GOT3 (cell line): ENCODE results near the gene FMNL3.

Experiments used
- DNase-seq: peaks from one replicate; lab custom pipeline; 2025; ENCODE audit warnings: mixed read lengths; lab: John Stamatoyannopoulos, UW

Gene FMNL3

DNA sequence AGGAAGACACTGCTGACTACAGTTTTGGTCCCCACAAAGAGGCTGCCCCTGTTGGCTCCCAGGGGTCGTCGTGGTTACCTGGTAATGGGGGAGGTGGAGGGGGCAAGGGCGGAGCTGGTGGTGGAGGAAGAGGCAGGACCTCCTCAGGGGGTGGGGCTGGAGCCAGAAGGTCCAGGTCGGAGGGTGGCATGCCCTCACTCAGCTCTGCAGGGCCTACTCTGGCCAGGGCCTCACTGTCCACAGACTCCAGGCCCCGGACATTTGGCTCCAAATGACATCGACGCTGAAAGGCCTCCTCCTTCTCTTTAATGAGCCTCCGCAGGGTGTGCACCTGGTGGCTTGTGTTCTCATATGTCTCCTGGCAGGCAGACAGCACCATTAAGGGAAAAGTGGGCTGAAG, 55.4 kb downstream of the FMNL3 start:
- DNase-seq, result no peak

DNA sequence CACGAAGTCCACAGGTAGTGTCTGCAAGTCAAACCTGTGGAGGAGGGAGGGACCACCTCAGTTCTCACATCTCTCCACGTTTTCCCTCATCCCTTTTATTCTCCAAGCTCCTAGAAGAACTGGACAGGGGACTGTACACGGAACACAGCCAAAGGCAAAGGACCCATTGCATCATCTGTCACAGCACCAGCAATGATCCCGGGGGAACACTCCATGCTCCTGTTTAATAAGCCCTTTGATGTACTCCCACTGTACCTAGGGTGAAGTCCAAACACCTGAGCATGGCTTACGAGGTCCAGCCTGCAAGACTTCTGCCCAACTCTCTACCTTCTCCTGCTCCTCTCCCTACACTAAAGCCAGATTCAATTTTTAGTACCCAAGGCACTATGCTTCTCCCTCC, 57.3 kb downstream of the FMNL3 start:
- DNase-seq, result no peak

DNA sequence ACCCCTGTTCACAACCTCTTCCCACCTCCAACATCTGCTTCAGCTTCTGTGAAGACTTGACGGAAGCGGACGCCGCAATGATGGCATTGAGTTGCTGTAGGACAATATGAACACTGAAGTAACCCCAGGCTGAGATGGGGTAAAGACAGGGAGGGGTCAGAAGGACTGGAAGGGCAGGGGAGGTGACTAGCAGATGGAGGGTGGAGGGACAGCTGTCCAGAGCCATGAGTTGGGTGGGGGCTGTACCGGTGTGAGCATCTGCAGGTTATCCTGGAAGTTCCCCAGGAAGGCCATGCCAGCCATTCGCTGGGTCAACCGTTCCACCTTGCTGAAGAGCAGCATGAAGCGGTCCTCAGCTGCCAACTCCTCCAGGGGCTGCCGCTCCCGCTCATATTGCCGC, 57.8 kb downstream of the FMNL3 start:
- DNase-seq, result no peak

DNA sequence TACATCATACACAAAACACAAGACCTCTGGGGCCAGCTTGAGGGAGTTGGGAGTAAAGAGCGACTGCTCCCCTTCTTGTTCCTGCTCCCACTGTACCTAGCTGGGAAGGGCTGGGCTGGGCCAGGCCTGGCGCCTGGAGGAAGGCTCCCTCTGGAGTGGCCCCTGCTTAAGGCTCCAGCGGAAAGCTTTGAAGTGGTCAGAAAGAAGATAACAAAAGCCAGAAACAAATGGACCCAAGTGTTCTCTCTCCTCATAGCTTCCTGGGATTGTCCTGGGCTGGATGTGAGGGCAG, 58.5 kb downstream of the FMNL3 start:
- DNase-seq, result no peak

DNA sequence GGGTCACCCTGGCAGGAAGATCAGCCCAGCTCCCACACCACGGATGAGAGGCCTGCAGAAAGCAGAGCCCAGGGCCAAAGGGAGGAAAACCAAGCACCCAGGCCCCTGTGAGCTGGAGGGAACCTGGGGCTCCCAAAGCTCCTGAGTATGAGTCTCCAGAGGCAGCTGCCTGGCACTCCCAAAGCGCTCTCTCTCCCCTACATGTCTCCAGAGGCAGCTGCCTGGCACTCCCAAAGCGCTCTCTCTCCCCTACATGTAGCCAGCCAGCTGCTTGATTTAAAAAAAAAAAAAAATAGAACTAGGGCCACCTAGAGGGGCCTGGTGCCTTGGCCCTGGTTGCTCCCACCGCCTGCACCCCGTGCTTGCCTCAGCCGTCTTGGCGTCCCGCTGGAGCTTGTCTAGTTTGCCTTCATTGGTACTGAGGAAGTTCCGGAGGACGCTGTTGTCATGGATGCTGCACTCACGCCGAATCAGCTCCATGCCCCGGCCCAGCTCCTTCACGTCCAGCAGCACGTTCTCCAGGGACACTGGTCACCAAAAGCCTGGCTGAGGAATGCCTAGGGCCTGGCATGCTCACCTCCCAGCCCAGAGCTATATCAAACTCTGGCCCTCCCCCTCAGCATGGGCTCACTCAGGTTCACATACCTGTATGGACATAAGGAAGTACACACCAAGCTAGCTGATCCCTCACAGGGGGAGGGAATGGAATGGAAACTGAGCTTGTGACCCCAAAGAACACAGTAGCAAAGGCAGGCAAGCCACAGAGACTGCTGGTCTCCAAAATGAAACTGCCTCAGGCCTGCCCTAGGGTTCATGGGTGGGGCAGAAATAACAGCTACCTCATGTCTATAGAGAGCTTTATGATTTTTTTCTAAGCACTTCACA, 59.1 kb downstream of the FMNL3 start:
- no peak for DNase-seq

DNA sequence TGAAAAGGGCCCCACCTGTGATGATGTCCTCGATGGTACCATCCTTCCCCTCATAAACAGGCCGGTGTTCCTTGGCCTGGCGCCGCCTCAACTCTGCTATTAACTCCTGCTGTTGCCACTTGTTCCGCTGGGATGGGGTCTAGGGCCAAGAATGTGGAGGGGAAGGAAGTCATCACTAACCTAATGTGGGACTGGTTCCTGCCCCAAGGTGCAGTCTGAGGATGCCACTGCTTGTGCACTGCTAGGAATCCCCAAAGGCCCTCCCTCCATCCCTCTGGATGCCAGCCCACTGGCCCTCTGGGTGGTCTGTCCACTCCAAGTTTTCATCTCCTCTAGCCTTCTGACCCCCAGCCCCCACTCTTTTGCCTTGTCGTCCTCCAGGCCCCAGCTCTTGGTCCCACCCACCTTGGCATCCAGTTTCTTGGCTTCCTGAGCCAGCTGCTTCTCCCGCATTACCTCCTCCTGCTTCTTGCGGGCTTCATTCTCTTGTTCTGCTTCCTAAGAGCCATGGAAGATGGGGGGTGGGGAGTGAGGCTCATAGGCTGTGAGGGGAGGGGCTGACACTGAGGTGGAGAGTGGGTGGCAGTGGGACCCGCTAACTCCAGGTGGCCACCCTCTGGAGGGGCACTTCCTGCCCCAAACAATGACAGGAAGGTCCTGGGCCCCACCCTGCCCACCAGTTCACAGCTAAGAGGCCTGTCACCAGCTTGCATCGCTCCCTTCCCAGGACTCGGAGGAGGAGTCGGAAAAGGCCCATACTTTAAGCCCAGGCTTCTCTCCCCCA, 60.1 kb downstream of the FMNL3 start:
- DNase-seq, result no peak

DNA sequence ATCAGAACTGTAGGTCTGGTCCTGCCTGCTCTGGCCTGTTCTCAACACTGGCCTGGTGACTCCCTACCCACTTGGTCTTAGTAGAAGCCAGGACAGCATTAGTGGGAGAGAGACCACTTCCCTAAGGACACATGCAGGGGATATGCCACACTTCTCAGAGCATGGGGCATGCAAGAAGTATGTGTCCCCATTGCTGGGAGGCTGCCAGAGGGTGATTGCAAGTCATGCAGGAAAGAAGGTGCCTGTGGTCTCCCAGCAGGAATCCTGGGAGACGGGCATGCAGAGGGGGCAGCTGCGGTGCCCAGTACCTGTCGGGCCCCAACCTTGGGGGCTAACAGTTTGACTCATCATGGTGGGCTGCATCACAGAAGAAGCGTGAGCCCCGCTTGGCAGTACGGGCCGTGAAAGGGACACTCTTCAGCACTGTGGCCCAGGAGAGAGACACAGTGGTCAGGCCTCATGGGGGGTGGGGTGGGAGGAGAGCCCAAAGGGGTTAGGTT, 60.8 kb downstream of the FMNL3 start:
- no peak for DNase-seq

DNA sequence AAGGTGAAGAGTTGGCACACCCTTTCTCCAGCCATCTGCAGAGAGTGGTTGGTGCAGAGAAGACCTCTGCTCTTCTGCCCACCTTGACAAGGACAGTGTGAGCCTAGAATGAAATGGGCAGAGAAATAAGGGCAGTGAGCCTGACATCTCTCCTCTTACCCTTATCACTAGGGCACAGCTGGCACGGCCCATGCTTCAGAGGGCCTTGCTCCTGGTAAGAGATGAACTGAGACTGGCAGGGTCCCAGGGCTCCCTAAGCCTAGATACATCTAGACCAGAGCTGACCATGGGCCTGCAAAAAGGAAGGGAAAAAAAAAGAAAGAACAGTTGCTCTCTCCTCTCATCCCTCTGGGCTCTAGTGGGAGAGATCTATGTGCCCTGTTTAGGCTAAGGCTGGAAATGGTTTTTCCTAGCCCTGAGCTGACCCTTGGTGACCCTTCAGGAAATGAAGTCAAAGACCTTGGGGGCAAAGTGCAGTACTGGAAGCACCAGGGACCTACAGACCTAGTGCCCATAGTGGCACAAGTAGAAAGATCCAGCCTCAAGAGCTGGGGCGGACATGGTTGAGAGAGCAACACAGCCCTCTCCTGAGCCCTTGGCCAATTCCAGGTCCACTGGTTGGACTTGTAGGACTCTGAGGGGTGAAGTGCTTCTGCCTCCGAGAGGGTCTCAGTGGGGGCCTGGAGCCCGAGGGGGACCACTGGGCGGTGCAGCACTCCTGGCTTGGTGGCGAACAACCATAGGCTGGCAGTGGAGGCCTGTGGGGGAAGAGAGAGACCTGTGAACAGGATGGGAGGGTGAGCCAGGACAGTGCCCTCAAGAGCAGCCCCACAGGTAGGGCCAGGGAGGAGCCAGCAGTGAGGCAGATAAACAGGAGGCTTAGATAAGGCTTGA, 61.8 kb downstream of the FMNL3 start:
- no peak for DNase-seq

DNA sequence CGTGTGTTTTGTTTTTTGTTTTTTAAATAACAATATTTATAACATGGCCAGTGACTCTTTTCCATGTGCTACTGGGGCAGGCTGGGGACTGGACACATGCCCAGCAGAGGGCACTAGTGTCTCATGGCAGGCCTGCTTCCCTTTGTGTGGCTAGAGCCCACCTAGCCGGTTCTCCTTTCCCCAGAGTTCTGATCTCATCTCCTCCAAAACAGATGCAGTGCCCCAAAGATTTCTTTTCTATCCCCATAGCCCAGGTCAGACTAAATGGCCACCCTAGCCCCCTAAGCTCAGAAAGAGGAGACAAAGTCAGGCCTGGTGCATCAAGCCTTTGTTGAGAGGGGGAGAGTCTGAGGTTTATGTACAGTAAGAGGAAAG, 62.6 kb downstream of the FMNL3 start:
- peak; percentile 18 for DNase-seq

DNA sequence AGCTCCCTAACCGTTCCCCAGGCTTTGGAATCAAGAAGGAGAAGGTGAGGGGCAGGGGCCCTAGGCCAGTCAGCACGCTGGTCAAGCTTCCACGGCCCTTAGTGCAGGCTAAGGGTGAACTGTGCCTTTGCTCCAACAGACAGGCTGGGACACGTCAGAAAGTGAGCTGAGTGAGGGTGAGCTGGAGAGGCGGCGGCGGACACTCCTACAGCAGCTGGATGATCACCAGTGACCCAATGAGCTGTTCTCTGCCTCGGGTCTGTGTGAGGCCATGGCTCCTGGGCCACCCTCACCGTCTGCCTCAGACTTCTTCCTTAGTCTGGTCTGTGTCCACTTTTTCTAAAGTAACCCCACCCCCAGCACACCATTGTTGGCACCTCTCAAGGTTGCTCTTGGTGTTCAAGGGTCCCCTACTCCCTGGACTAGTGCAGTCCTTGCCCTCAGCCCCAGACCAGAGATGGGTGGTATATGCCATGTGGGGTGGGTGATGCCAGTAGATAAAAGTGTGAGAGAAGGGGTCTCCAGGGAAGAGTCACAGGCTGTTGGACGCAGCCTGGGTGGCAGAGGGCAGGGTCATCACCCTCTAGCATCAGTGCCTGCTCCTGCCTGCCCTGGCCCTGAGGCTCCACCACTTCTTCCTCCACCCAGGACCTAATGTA, 63.1 kb downstream of the FMNL3 start:
- DNase-seq, result no peak

DNA sequence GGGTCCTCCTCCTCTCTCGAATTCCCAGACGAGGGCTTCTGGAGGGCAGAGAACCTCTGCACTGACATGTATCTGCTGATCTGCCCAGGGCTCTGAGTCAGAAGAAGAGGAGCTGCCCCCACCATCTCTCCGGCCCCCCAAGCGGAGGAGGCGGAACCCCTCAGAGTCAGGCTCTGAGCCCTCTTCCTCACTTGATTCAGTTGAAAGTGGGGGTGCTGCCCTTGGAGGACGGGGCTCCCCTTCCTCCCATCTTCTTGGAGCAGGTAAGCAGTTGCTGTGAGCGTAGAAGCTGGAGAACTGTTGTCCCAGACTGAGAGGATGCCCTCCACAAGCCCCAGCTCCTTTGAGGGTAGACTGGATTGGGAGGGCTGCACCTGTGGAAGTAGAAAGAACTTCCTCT, 64.1 kb downstream of the FMNL3 start:
- no peak for DNase-seq

DNA sequence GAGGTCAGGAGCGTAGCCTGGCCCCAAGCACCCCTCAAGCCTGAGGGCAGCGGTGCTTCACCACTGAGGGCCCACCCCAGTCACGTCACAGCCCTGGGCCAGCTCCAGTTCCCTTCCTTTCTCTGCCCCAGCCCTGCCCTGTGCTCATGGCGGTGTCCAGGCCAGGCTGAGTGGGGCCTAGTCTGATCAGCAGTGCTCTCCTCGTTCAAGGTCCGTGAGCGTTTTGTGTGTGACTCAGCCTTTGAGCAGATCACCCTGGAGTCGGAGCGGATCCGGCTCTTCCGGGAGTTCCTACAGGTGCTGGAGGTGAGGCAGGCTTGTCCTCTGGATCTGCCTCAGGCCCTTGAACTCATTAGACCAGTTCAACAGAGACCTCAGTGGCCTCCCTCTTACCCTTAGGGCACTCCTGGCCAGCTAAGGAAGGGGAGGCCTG, 64.8 kb downstream of the FMNL3 start:
- DNase-seq, result no peak

DNA sequence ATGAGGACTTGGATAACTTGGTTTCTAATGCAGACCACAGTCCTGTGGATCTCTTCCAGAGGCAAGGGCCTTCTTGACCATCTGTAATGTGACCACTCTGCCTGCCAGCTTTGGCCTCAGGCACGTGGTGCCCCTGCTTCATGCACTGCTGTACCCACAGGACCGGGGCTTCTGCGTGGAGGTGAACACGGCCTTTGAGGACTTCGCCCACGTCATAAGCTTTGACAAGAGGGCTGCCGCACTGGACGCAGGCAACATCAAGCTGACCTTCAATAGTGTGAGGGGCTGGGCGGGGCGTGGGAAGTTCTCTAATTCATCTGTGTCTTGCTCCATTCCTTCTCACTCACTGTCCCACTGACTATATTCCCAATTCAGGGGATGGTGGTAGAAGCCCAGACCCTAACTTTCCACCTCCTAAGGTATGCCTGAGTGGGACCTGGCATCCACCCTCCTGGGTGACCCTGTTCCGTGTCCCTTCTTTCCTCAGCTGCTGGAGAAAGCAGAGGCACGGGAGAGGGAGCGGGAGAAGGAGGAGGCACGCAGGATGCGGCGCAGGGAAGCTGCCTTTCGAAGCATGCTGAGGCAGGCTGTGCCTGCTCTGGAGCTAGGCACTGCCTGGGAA, 65.3 kb downstream of the FMNL3 start:
- no peak for DNase-seq

DNA sequence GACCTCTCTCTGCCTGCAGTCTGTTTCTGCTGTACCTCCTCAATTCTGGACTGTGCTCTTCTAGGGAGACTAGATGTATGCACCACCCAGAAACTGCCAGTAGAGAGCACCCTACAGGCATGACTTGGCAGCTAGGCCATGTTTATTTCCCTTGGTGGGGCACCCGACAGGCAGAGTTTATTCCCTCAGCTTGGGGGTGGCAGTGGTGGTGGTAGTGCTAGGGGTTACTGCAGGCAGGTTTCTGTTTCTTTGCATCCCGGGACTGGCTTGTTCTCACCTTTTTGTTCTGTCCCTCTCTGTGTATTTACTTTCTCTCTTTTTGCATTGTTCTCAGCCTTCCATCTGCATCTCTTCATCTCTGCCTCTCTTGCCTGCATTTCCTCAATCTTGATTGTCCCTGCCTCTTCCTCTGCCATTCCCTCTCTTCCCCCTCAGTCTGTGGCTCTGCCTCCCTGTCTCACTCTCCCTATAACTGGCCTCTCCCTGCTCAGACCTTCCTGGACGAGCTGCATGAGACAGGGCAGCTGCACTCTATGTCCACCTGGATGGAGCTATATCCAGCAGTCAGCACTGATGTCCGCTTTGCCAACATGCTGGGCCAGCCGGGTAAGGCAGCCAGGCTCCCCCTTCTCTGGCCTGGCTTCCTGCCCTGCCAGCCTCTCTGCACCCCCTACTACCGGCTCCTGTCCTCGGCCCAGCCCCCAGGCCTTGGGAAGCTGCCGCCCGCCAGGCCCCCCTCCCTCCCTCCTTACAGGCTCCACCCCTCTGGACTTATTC, 70.0 kb downstream of the FMNL3 start:
- DNase-seq, result no peak

DNA sequence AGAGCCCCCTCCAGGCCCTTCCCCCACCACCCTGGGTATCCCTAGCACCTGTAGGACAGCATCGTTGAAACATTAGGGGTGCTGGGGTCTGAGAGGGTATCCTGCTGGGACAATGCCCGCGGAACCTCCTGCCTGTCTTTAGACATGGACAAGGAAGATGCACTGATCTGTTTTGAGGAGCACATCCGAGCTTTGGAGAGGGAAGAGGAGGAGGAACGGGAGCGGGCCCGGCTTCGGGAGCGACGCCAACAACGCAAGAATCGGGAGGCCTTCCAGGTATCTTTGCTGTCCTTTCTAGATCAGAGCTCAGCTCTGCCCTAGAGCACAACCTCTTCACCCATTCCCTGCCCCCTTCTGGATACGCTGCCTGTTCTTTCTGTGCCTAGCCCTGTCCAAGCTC, 70.6 kb downstream of the FMNL3 start:
- DNase-seq, result no peak

DNA sequence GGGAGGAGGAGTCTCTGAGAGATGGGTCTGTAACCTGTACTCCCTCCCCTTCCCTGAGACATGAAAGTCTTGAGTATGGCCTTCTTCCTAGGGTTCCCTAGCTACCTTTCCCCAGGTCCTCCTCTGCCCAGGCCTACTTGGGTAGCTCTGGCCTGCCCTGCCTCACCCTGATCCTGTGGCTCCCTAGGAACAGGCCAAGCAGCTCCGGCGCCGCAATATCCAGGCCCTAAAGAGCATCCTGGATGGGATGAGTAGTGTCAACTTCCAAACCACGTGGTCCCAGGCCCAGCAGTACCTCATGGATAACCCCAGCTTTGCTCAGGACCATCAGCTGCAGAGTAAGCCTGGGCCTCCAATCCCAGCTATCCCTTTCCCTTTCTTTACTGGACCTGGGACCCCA, 71.5 kb downstream of the FMNL3 start:
- no peak for DNase-seq

DNA sequence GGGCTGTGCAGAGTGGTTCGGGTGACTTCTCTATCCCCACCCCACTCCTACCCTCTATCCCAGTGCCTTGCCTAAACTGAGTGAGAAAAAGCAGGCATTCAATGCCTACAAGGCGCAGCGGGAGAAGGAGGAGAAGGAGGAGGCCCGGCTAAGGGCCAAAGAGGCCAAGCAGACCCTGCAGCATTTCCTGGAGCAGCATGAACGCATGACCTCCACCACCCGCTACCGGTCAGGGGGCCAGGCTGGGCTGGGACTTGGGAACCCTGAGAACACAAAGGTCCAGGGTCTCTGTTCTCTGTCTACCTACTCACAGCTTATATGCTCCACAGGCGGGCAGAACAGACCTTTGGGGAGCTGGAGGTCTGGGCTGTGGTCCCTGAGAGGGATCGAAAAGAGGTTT, 72.2 kb downstream of the FMNL3 start:
- DNase-seq, result no peak

DNA sequence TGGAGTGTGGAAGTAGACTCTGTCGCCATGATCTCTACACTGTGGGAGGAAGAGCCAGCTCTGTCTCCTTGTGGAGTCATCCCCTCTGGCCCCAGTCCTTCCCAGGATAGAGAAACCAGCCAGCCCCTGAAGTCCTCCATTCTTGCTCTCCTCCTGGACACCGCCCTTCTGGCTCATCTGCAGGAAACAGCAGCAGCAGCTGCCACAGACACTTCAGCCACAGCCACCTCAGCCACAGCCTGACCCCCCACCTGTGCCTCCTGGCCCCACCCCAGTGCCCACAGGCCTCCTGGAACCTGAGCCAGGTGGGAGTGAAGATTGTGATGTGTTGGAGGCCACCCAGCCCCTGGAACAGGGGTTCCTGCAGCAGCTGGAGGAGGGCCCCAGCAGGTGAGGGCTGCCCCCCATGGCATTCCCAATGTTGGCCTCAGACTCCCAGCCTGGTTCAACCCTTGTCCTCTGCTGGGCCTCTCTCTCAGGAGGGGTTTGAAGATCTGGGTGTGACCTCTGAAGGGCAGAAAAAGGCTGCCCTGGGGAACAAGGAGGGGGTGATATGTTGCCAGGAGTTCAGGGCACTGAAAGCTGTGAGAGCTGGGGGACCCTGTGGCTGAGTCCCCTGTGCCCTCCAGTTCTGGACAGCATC, 73.4 kb downstream of the FMNL3 start:
- no peak for DNase-seq

DNA sequence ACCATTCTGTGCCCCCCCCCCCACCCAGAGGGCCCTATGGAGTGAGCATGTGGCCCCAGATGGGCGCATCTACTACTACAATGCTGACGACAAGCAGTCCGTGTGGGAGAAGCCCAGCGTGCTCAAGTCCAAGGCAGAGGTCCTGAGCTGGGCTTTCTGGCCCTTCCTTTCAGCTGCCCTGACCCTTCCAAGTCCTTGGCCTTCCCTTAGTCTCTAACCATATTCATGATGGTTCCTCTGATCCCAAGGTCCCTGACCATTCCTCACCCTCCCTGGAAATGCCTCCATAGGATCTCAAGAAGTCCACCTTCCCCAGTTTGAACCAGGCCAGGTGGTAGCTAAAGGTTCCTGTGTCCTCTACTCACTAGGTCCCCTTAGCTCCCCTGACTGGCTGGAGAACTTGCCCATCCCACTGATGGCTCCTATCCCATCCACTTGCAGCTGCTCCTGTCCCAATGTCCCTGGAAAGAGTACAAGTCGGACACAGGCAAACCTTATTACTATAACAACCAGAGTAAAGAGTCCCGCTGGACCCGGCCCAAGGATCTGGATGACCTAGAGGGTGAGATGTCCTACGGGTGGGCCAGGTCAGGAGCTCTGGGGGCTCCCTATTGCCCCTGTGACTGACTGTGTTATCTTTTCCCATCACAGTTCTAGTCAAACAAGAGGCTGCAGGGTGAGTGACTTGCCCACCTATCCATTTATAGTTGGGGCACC, 74.1 kb downstream of the FMNL3 start:
- no peak for DNase-seq
